Liver (tissue), 3 donors: ENCODE measurements around the gene SLC38A6.

Experiments
- GABPA ChIP-seq, 2 donors: IDR thresholded peaks in 1 of 2; conservative IDR thresholded peaks in 1 of 2; 2 replicates each; pipeline ENCODE4 v1.6.1; 2016; ENCODE audit warnings: antibody characterized with exemption in 2 of 2, mild to moderate bottlenecking in 1 of 2, moderate library complexity in 1 of 2
- JUND ChIP-seq, 2 donors: IDR thresholded peaks; 2 replicates each; pipeline ENCODE4 v1.6.1; 2016; ENCODE audit warnings: antibody characterized with exemption in 2 of 2
- MAX ChIP-seq: IDR thresholded peaks from 2 replicates; pipeline ENCODE4 v1.6.1; 2016; ENCODE audit warnings: antibody characterized with exemption
- RAD21 ChIP-seq, 2 donors: IDR thresholded peaks; 2 replicates each; pipeline ENCODE4 v1.6.1; 2016; ENCODE audit warnings: antibody characterized with exemption in 2 of 2, mild to moderate bottlenecking in 2 of 2
- REST ChIP-seq: IDR thresholded peaks from 2 replicates; pipeline ENCODE4 v1.6.1; 2016; ENCODE audit warnings: antibody characterized with exemption, mild to moderate bottlenecking
- RXRA ChIP-seq, 2 donors: IDR thresholded peaks; 2 replicates each; pipeline ENCODE4 v1.6.1; 2017 to 2018; ENCODE audit warnings: antibody characterized with exemption in 2 of 2, mild to moderate bottlenecking in 1 of 2
- TAF1 ChIP-seq: conservative IDR thresholded peaks from 2 replicates; pipeline ENCODE4 v1.6.1; 2016; ENCODE audit warnings: antibody characterized with exemption, mild to moderate bottlenecking
- YY1 ChIP-seq: IDR thresholded peaks from 2 replicates; pipeline ENCODE4 v1.6.1; 2016; ENCODE audit warnings: antibody characterized with exemption, mild to moderate bottlenecking
- ZBTB33 ChIP-seq: IDR thresholded peaks from 2 replicates; pipeline ENCODE4 v1.6.1; 2016; ENCODE audit warnings: antibody characterized with exemption
- TF ChIP-seq, protein P1 (sequence below): fragments of 150-350 bp; IDR thresholded peaks from 2 replicates; pipeline ENCODE4 v1.5.1; 2017; ENCODE audit warnings: improper control_type of control experiment, low read depth, low read length; ENCODE audit not compliant: missing input control
- donor health status: healthy.
- donor health status: healthy.

GRCh38 chr14:60968099-60968498, 12.9 kb upstream of the SLC38A6 start:
- TF ChIP-seq YY1 (no peak), REST (no peak), RXRA (IDR thresholded peaks at IDR 0.05) (no peak), GABPA (IDR thresholded peaks at IDR 0.05 in 1 of 2, conservative IDR thresholded peaks at IDR 0.05 in 1 of 2) (no peak), ZBTB33 (no peak), MAX (no peak), JUND (IDR thresholded peaks at IDR 0.05) (no peak), RAD21 (IDR thresholded peaks at IDR 0.05) (no peak), TAF1 (no peak)
- TF ChIP-seq, protein P1, sequence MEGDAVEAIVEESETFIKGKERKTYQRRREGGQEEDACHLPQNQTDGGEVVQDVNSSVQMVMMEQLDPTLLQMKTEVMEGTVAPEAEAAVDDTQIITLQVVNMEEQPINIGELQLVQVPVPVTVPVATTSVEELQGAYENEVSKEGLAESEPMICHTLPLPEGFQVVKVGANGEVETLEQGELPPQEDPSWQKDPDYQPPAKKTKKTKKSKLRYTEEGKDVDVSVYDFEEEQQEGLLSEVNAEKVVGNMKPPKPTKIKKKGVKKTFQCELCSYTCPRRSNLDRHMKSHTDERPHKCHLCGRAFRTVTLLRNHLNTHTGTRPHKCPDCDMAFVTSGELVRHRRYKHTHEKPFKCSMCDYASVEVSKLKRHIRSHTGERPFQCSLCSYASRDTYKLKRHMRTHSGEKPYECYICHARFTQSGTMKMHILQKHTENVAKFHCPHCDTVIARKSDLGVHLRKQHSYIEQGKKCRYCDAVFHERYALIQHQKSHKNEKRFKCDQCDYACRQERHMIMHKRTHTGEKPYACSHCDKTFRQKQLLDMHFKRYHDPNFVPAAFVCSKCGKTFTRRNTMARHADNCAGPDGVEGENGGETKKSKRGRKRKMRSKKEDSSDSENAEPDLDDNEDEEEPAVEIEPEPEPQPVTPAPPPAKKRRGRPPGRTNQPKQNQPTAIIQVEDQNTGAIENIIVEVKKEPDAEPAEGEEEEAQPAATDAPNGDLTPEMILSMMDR: no peak
